OCI-M2 (cell line): ENCODE measurements around the gene CGRRF1.

ENCODE experiments used
- DNase-seq: peaks from one replicate; lab custom pipeline; 2025; ENCODE audit not compliant: unreplicated experiment; lab: John Stamatoyannopoulos, UW

CGRRF1 gene

GRCh38 chr14:54509546-54510501 is at the start of gene CGRRF1:
Gene CGRRF1 (plus strand): TSS chr14:54509906. CDS start chr14:54509960, 54 bp downstream.
- peak; percentile 95 for DNase-seq

GRCh38 chr14:54462048-54462447 is 47.7 kb upstream of the CGRRF1 start:
- no peak for DNase-seq

- DNase-seq = no peak
Measured at GRCh38 chr14:54465654-54466053, 44.1 kb upstream of the CGRRF1 start.

GRCh38 chr14:54467280-54467679 is 42.4 kb upstream of the CGRRF1 start:
- no peak for DNase-seq

- no peak for DNase-seq
Measured at GRCh38 chr14:54470701-54471100, 39.0 kb upstream of the CGRRF1 start.

- no peak for DNase-seq
Measured at GRCh38 chr14:54471641-54472040, 38.1 kb upstream of the CGRRF1 start.

- no peak for DNase-seq
Measured at GRCh38 chr14:54472315-54472714, 37.4 kb upstream of the CGRRF1 start.

GRCh38 chr14:54474232-54474793 is 35.4 kb upstream of the CGRRF1 start:
- DNase-seq = no peak

GRCh38 chr14:54475187-54475899 is 34.4 kb upstream of the CGRRF1 start:
- DNase-seq = no peak

GRCh38 chr14:54475911-54476310 is 33.8 kb upstream of the CGRRF1 start:
- no peak for DNase-seq

GRCh38 chr14:54478636-54479215 is 31.0 kb upstream of the CGRRF1 start:
- no peak for DNase-seq

GRCh38 chr14:54480830-54481562 is 28.7 kb upstream of the CGRRF1 start:
- no peak for DNase-seq

GRCh38 chr14:54481695-54482094 is 28.0 kb upstream of the CGRRF1 start:
- DNase-seq = no peak

- DNase-seq = no peak
Measured at GRCh38 chr14:54483073-54483745, 26.5 kb upstream of the CGRRF1 start.

- DNase-seq = no peak
Measured at GRCh38 chr14:54483846-54484245, 25.9 kb upstream of the CGRRF1 start.

GRCh38 chr14:54486685-54487084 is 23.0 kb upstream of the CGRRF1 start:
- no peak for DNase-seq

GRCh38 chr14:54487771-54488170 is 21.9 kb upstream of the CGRRF1 start:
- no peak for DNase-seq

GRCh38 chr14:54488318-54488645 is 21.4 kb upstream of the CGRRF1 start:
- DNase-seq = no peak

- peak; percentile 59 for DNase-seq
Measured at GRCh38 chr14:54488646-54489317, 20.9 kb upstream of the CGRRF1 start, which contains the start of gene GMFB. Gene GMFB (minus strand): TSS chr14:54488980. CDS start chr14:54488927, 53 bp downstream.

- DNase-seq = no peak
Measured at GRCh38 chr14:54489318-54489683, 20.4 kb upstream of the CGRRF1 start.
